SK-N-SH (cell line): ENCODE data around the gene MLLT3. TPM values are rescaled to one million over a fixed set of nuclear protein-coding genes. Genes with fewer than 3 reads are reported as not detected.

ENCODE experiments used
- CTCF ChIA-PET: fragments of 300-600, 350-600 bp; formaldehyde crosslinking; extraction: SDS; loops from one replicate; lab custom pipeline; 2021; lab: Yijun Ruan, JAX
- POLR2A ChIA-PET: fragments of 350-600 bp; sonication (Branson Sonifier 250); formaldehyde crosslinking; extraction: SDS; loops from one replicate; lab custom pipeline; 2020; ENCODE audit warnings: antibody characterized with exemption, inconsistent platforms; lab: Yijun Ruan, JAX
- DNase-seq: peaks from one replicate; pipeline ENCODE4 v3.0.0; 2012
- H2AFZ ChIP-seq: fragments of 200-600 bp; sonication (generic); 2 replicates; pipeline ENCODE4 v1.8.1; 2016; ENCODE audit warnings: antibody characterized with exemption, mild to moderate bottlenecking, low read depth
- H3F3A ChIP-seq: fragments of 200-600 bp; sonication (generic); replicated peaks from 2 replicates; pipeline ENCODE3; 2016; ENCODE audit warnings: antibody characterized with exemption, mild to moderate bottlenecking; ENCODE audit not compliant: insufficient read depth
- H3K27ac ChIP-seq, 2 experiments: fragments of 200-500 bp in 1 of 2; fragments of 200-600 bp in 1 of 2; sonication (Bioruptor generic) in 1 of 2; sonication (generic), shearing (Covaris generic) in 1 of 2; 2 replicates each; pipeline versions ENCODE4 v1.5.1 to v1.6.1; 2014 to 2016; ENCODE audit warnings: low read depth in 2 of 2, inconsistent platforms in 1 of 2, low read length in 1 of 2, mild to moderate bottlenecking in 1 of 2, mixed read lengths in 1 of 2
- H3K27me3 ChIP-seq: fragments of 200-600 bp; sonication (generic), shearing (Covaris generic); 2 replicates; pipeline ENCODE4 v1.6.1; 2016; ENCODE audit warnings: mixed run types; ENCODE audit not compliant: insufficient read depth
- H3K36me3 ChIP-seq, 2 experiments: fragments of 200-500 bp in 1 of 2; fragments of 200-600 bp in 1 of 2; sonication (Bioruptor generic) in 1 of 2; sonication (generic) in 1 of 2; replicated peaks in 1 of 2; 2 replicates each; pipeline versions ENCODE3 to v1.5.1; 2014 to 2016; ENCODE audit warnings: low read length in 1 of 2, mild to moderate bottlenecking in 1 of 2; ENCODE audit not compliant: insufficient read depth in 2 of 2, control insufficient read depth in 1 of 2
- H3K4me1 ChIP-seq, 2 experiments: fragments of 200-500 bp in 1 of 2; fragments of 200-600 bp in 1 of 2; sonication (Bioruptor generic) in 1 of 2; sonication (generic), shearing (Covaris generic) in 1 of 2; 2 replicates each; pipeline versions ENCODE4 v1.5.1 to v1.6.1; 2014 to 2016; ENCODE audit warnings: low read depth in 1 of 2, low read length in 1 of 2, mixed run types in 1 of 2; ENCODE audit not compliant: insufficient read depth in 2 of 2, control insufficient read depth in 1 of 2
- H3K4me2 ChIP-seq: fragments of 200-600 bp; sonication (generic), shearing (Covaris generic); 2 replicates; pipeline ENCODE4 v1.6.1; 2017; ENCODE audit warnings: mixed run types
- H3K4me3 ChIP-seq, 2 experiments: fragments of 200-500 bp in 1 of 2; fragments of 200-600 bp in 1 of 2; sonication (Bioruptor generic) in 1 of 2; sonication (generic), shearing (Covaris generic) in 1 of 2; 2 replicates each; pipeline versions ENCODE4 v1.5.1 to v1.8.1; 2014 to 2016; ENCODE audit warnings: low read depth in 2 of 2, inconsistent platforms in 1 of 2, low read length in 1 of 2, mild to moderate bottlenecking in 1 of 2, mixed read lengths in 1 of 2, moderate library complexity in 1 of 2
- H3K79me2 ChIP-seq: fragments of 200-600 bp; sonication (generic); 2 replicates; pipeline ENCODE4 v1.8.1; 2017; ENCODE audit warnings: mild to moderate bottlenecking; ENCODE audit not compliant: insufficient read depth
- H3K9ac ChIP-seq: fragments of 200-600 bp; sonication (generic); 2 replicates; pipeline ENCODE4 v1.6.1; 2017; ENCODE audit warnings: mixed run types
- H3K9me2 ChIP-seq: fragments of 200-600 bp; sonication (generic); 2 replicates; pipeline ENCODE4 v1.6.1; 2017; ENCODE audit warnings: mixed run types
- H3K9me3 ChIP-seq: fragments of 200-600 bp; sonication (generic); 2 replicates; pipeline ENCODE4 v1.6.1; 2017; ENCODE audit warnings: mixed run types, mild to moderate bottlenecking, moderate library complexity
- H4K20me1 ChIP-seq: fragments of 200-600 bp; sonication (generic); 2 replicates; pipeline ENCODE4 v1.6.1; 2017; ENCODE audit warnings: mild to moderate bottlenecking, mixed run types; ENCODE audit not compliant: insufficient read depth
- CHD2 ChIP-seq: fragments of 150-350 bp; IDR thresholded peaks from 2 replicates; pipeline ENCODE4 v1.6.1; 2018; ENCODE audit warnings: low read length; ENCODE audit not compliant: partially characterized antibody
- CTCF ChIP-seq: fragments of 200-600 bp; sonication (generic); IDR thresholded peaks from 2 replicates; pipeline ENCODE4 v1.6.1; 2017; ENCODE audit warnings: antibody characterized with exemption, mild to moderate bottlenecking, moderate library complexity
- EP300 ChIP-seq, 2 experiments: IDR thresholded peaks; 2 replicates each; pipeline versions ENCODE4 v1.4.0 to v1.6.1; 2012; ENCODE audit warnings: borderline replicate concordance in 1 of 2, low read depth in 1 of 2, low read length in 1 of 2
- EZH2phosphoT487 ChIP-seq: fragments of 200-600 bp; sonication (generic); IDR thresholded peaks from 2 replicates; pipeline ENCODE4 v1.6.1; 2017; ENCODE audit warnings: low read depth, mixed run types, mild to moderate bottlenecking, antibody characterized with exemption, moderate library complexity, borderline replicate concordance
- FOSL2 ChIP-seq: IDR thresholded peaks from 2 replicates; pipeline ENCODE4 v1.4.0; 2012; ENCODE audit warnings: low read depth, mild to moderate bottlenecking, moderate library complexity, borderline replicate concordance
- FOXJ3 ChIP-seq: sonication (generic); formaldehyde crosslinking; IDR thresholded peaks from 2 replicates; pipeline ENCODE4 v1.5.1; 2020; ENCODE audit warnings: mild to moderate bottlenecking, missing genetic modification reagents
- GABPA ChIP-seq: IDR thresholded peaks from 2 replicates; pipeline ENCODE4 v1.4.0; 2012; ENCODE audit warnings: low read depth, mild to moderate bottlenecking
- GATA2 ChIP-seq: sonication (generic); formaldehyde crosslinking; IDR thresholded peaks from 2 replicates; pipeline ENCODE4 v1.5.0; 2020; ENCODE audit warnings: mild to moderate bottlenecking, missing genetic modification reagents
- IRF3 ChIP-seq: fragments of 150-350 bp; IDR thresholded peaks from 2 replicates; pipeline ENCODE4 v1.6.1; 2016; ENCODE audit warnings: mild to moderate bottlenecking, low read depth, low read length
- MXI1 ChIP-seq: IDR thresholded peaks from 2 replicates; pipeline ENCODE4 v1.6.1; 2012; ENCODE audit warnings: mild to moderate bottlenecking, low read depth, low read length, improper control_type of control experiment
- PBX3 ChIP-seq: IDR thresholded peaks from 2 replicates; pipeline ENCODE4; 2012
- POLR2AphosphoS5 ChIP-seq: IDR thresholded peaks from 2 replicates; pipeline ENCODE4 v1.6.1; 2012; ENCODE audit warnings: low read depth, low read length
- RFX5 ChIP-seq: IDR thresholded peaks from 2 replicates; pipeline ENCODE4 v1.6.1; 2012; ENCODE audit warnings: mild to moderate bottlenecking, improper control_type of control experiment, low read length
- RXRA ChIP-seq: IDR thresholded peaks from 2 replicates; pipeline ENCODE4 v1.4.0; 2012; ENCODE audit warnings: low read depth, mild to moderate bottlenecking, borderline replicate concordance
- SIN3A ChIP-seq: IDR thresholded peaks from 2 replicates; pipeline ENCODE4 v1.6.1; 2012; ENCODE audit warnings: low read depth, mild to moderate bottlenecking, low read length, moderate library complexity, borderline replicate concordance
- USF1 ChIP-seq: IDR thresholded peaks from 2 replicates; pipeline ENCODE4 v1.4.0; 2012; ENCODE audit warnings: low read depth, borderline replicate concordance
- YY1 ChIP-seq: IDR thresholded peaks from 2 replicates; pipeline ENCODE4 v1.4.0; 2012; ENCODE audit warnings: low read depth, mild to moderate bottlenecking
- ZBTB33 ChIP-seq: IDR thresholded peaks from 2 replicates; pipeline ENCODE4 v1.4.0; 2012; ENCODE audit warnings: low read depth, borderline replicate concordance
- WGBS: methylation state at CpG from one replicate; pipeline ENCODE4 v1.1.6; 2017; ENCODE audit warnings: low lambda C conversion rate; 5-methylcytosine and 5-hydroxymethylcytosine counted together
- polyA plus RNA-seq, 3 experiments: library from polyadenylated mRNA; depleted of rRNA; stranded (reverse); fragments of >200 nt; gene quantifications; 2 replicates each; pipeline ENCODE4 v1.2.3, GENCODE V29; 2012

The MLLT3 gene
- polyA plus RNA-seq, 1 of the 3 experiments (the other 2 are of a cell fraction), result 3.9 TPM

GRCh38 chr9:20630241-20630943, 8.1 kb upstream of the MLLT3 start:
- no peaks in the 10 kb centered on the region for H4K20me1 ChIP-seq
- ChIA-PET POLR2A (no interaction called here), CTCF (interaction anchor here (0.9 to 1.5 kb wide), 3 partner anchors 281 to 481 kb away, joined by 3 to 6 read pairs (median 3); no protein-coding TSS in a partner anchor)
- no peak overlapping the region for H3K27ac ChIP-seq
- H3K9ac ChIP-seq, result no peak overlapping the region
- no peaks in the 10 kb centered on the region for H3K9me3 ChIP-seq
- no peak overlapping the region for H3K4me3 ChIP-seq
- H3K4me2 ChIP-seq, result no peak overlapping the region
- H3K9me2 ChIP-seq, result no peaks in the 10 kb centered on the region
- H2AFZ ChIP-seq, result no peak overlapping the region
- WGBS, result 76% methylated on average over 4 of the region's 4 CpGs
- H3K36me3 ChIP-seq, result no peaks in the 10 kb centered on the region
- DNase-seq, result no peak
- no peaks in the 10 kb centered on the region for H3K4me1 ChIP-seq
- H3F3A ChIP-seq, result no peaks in the 10 kb centered on the region
- no peaks in the 10 kb centered on the region for H3K79me2 ChIP-seq
- H3K27me3 ChIP-seq, result no peaks in the 10 kb centered on the region
- TF ChIP-seq EP300 (IDR thresholded peaks at IDR 0.05; ENCODE audit: borderline replicate concordance in 1 of 2, low read depth in 1 of 2, low read length in 1 of 2) (no peak), PBX3 (no peak), POLR2AphosphoS5 (no peak), RXRA (no peak), ZBTB33 (no peak), FOXJ3 (no peak)

GRCh38 chr9:20625003-20625349, 2.7 kb upstream of the MLLT3 start:
- Histone ChIP-seq H3K4me3 (peak overlapping the region; percentile 81 to 100), H3K4me1 (peaks cover 0 to 8% of the 10 kb centered on the region in 2 experiments; a peak in 2 of 4 replicates), H3K9ac (no peak overlapping the region), H3K27ac (no peak overlapping the region; a peak in 1 of 4 replicates), H3K9me3 (no peaks in the 10 kb centered on the region), H2AFZ (peak overlapping the region; percentile 93), H3F3A (peaks cover 6% of the 10 kb centered on the region), H3K9me2 (no peaks in the 10 kb centered on the region), H4K20me1 (no peaks in the 10 kb centered on the region), H3K36me3 (no peaks in the 10 kb centered on the region), H3K27me3 (no peaks in the 10 kb centered on the region), H3K4me2 (peak overlapping the region; percentile 92), H3K79me2 (no peaks in the 10 kb centered on the region)
- DNase-seq, result no peak
- ChIA-PET CTCF (interaction anchor here (0.7 to 6.7 kb wide), 56 partner anchors 8 to 1161 kb away, joined by 3 to 107 read pairs (median 4); no protein-coding TSS in a partner anchor), POLR2A (interaction anchor here (1.2 kb wide), 1 partner anchor 59 kb away, joined by 3 read pairs; the partner anchor contains the start of gene FOCAD)
- WGBS, result 42% methylated on average over 2 of the region's 2 CpGs
- no peak for TF ChIP-seq MXI1
- no peak for TF ChIP-seq USF1
- TF ChIP-seq EZH2phosphoT487, result no peak
- TF ChIP-seq CTCF, result no peak
- no peak for TF ChIP-seq FOSL2
- no peak for TF ChIP-seq GABPA
- TF ChIP-seq PBX3, result no peak
- TF ChIP-seq RFX5, result no peak
- no peak for TF ChIP-seq GATA2 (CRISPR knock-in tag)
- TF ChIP-seq CHD2, result no peak
- no peak for TF ChIP-seq YY1
- TF ChIP-seq IRF3, result no peak
- TF ChIP-seq FOXJ3, result no peak
- TF ChIP-seq SIN3A, result no peak
